OCI-LY7 (cell line): ENCODE results near the gene COL4A3. TPM values are rescaled to one million over a fixed set of nuclear protein-coding genes. Genes with fewer than 3 reads are reported as not detected.

Experiments used
- BruUV-seq: library from RNA; stranded (reverse); fragments of 400-500 nt; replicated peaks from 2 replicates; lab custom pipeline; 2021; lab: Mats Ljungman, UMichigan
- CTCF ChIA-PET: fragments of 300-600 bp; sonication (Branson Sonifier 250); formaldehyde crosslinking; loops from one replicate; lab custom pipeline; 2022; ENCODE audit warnings: antibody characterized with exemption; ENCODE audit not compliant: unreplicated experiment; lab: Charles Lee
- POLR2A ChIA-PET: fragments of 300-600 bp; sonication (Branson Sonifier 250); formaldehyde crosslinking; loops from one replicate; lab custom pipeline; 2022; ENCODE audit warnings: antibody characterized with exemption; lab: Charles Lee
- DNase-seq: peaks from one replicate; pipeline ENCODE4 v3.0.0-alpha.2; 2015; ENCODE audit warnings: low spot score
- H2AFZ ChIP-seq: fragments of 200-600 bp; sonication (generic), shearing (Covaris generic); 2 replicates; pipeline ENCODE4 v1.6.1; 2014; ENCODE audit warnings: mild to moderate bottlenecking, antibody characterized with exemption, low read length, moderate library complexity
- H3K27ac ChIP-seq: fragments of 200-600 bp; sonication (generic); 2 replicates; pipeline ENCODE4 v1.5.1; 2014; ENCODE audit warnings: mixed run types, low read depth, mild to moderate bottlenecking, moderate library complexity, low read length, inconsistent platforms; ENCODE audit not compliant: poor library complexity, severe bottlenecking
- H3K36me3 ChIP-seq: fragments of 200-600 bp; sonication (generic); 2 replicates; pipeline ENCODE4 v1.6.1; 2014; ENCODE audit warnings: mild to moderate bottlenecking, antibody characterized with exemption, low read length, moderate library complexity, mixed read lengths; ENCODE audit not compliant: insufficient read depth
- H3K4me1 ChIP-seq: fragments of 200-600 bp; sonication (generic); 2 replicates; pipeline ENCODE4 v1.5.1; 2014; ENCODE audit warnings: mild to moderate bottlenecking, low read length; ENCODE audit not compliant: insufficient read depth, poor library complexity, severe bottlenecking
- H3K4me2 ChIP-seq: fragments of 200-600 bp; sonication (generic); 2 replicates; pipeline ENCODE4 v1.6.1; 2014; ENCODE audit warnings: mild to moderate bottlenecking, low read length
- H3K4me3 ChIP-seq: fragments of 200-600 bp; sonication (generic); 2 replicates; pipeline ENCODE4 v1.5.1; 2014; ENCODE audit warnings: mild to moderate bottlenecking, low read depth, low read length; ENCODE audit not compliant: poor library complexity, severe bottlenecking
- H3K79me2 ChIP-seq: fragments of 200-600 bp; sonication (generic); 2 replicates; pipeline ENCODE4 v1.6.1; 2016; ENCODE audit warnings: low read depth, mild to moderate bottlenecking, low read length, moderate library complexity, mixed read lengths; ENCODE audit not compliant: insufficient read depth
- H3K9me2 ChIP-seq: fragments of 200-600 bp; sonication (generic); 2 replicates; pipeline ENCODE4 v1.6.1; 2016; ENCODE audit warnings: mild to moderate bottlenecking, low read length, mixed read lengths; ENCODE audit not compliant: insufficient read depth
- H3K9me3 ChIP-seq: fragments of 200-600 bp; sonication (generic); 2 replicates; pipeline ENCODE4 v1.6.1; 2014; ENCODE audit warnings: mild to moderate bottlenecking, mixed run types, low read length, mixed read lengths
- H4K20me1 ChIP-seq: fragments of 200-600 bp; sonication (generic); 2 replicates; pipeline ENCODE4 v1.6.1; 2014; ENCODE audit warnings: mild to moderate bottlenecking, antibody characterized with exemption, low read length, moderate library complexity, mixed read lengths; ENCODE audit not compliant: insufficient read depth
- CTCF ChIP-seq: fragments of 200-600 bp; sonication (generic); conservative IDR thresholded peaks from 2 replicates; pipeline ENCODE4 v1.5.1; 2014; ENCODE audit warnings: mild to moderate bottlenecking, antibody characterized with exemption, low read length, moderate library complexity, mixed read lengths
- EZH2phosphoT487 ChIP-seq: fragments of 200-600 bp; sonication (generic); IDR thresholded peaks from 2 replicates; pipeline ENCODE4 v1.6.1; 2018; ENCODE audit warnings: low read depth, borderline replicate concordance, mild to moderate bottlenecking, mixed run types, antibody characterized with exemption, low read length, moderate library complexity, mixed read lengths
- intact Hi-C: fragments of 100-400 bp; cut with micrococcal nuclease; formaldehyde crosslinking; loops from one replicate; pipeline ENCODE4 v1.10.0; 2022; ENCODE audit not compliant: unreplicated experiment
- total RNA-seq, 2 experiments: library from RNA; depleted of rRNA in 1 of 2; stranded (reverse); fragments of >200 nt in 1 of 2; shearing (Covaris generic) in 1 of 2; gene quantifications; 2 replicates each; pipeline ENCODE4 v1.2.3, GENCODE V29; 2014 to 2022

The COL4A3 gene
- total RNA-seq, 2 experiments from 2014 or later = 0.06 to 10.9 TPM

GRCh38 chr2:227301523-227301922, 137.1 kb downstream of the COL4A3 start:
- ChIA-PET POLR2A (no interaction called here), CTCF (no interaction called here)
- no TSS peak for BruUV-seq
- no peaks in the 10 kb centered on the region for H3K36me3 ChIP-seq
- no peak overlapping the region for H3K27ac ChIP-seq
- H3K4me3 ChIP-seq = no peak overlapping the region
- intact Hi-C loops = no loop called here
- no peaks in the 10 kb centered on the region for H3K79me2 ChIP-seq
- TF ChIP-seq EZH2phosphoT487 (no peak), CTCF (no peak)
- no peaks in the 10 kb centered on the region; the same call in 1 of the 2 replicates for H3K9me2 ChIP-seq
- no peaks in the 10 kb centered on the region for H3K9me3 ChIP-seq
- no peaks in the 10 kb centered on the region for H3K4me1 ChIP-seq
- DNase-seq = no peak
- no peak overlapping the region for H2AFZ ChIP-seq
- no peak overlapping the region for H3K4me2 ChIP-seq
- no peaks in the 10 kb centered on the region for H4K20me1 ChIP-seq

GRCh38 chr2:227308784-227309183, 144.4 kb downstream of the COL4A3 start:
- TF ChIP-seq CTCF (no peak), EZH2phosphoT487 (no peak)
- Histone ChIP-seq H2AFZ (no peak overlapping the region), H3K9me3 (no peaks in the 10 kb centered on the region), H3K27ac (no peak overlapping the region), H4K20me1 (no peaks in the 10 kb centered on the region), H3K36me3 (no peaks in the 10 kb centered on the region), H3K4me3 (no peak overlapping the region), H3K4me1 (no peaks in the 10 kb centered on the region), H3K9me2 (no peaks in the 10 kb centered on the region), H3K4me2 (no peak overlapping the region), H3K79me2 (no peaks in the 10 kb centered on the region)
- DNase-seq = no peak
- ChIA-PET POLR2A (no interaction called here), CTCF (no interaction called here)
- BruUV-seq = no TSS peak
- intact Hi-C loops = no loop called here

GRCh38 chr2:227310756-227311110, 146.3 kb downstream of the COL4A3 start:
- no peak for TF ChIP-seq EZH2phosphoT487
- no peak for TF ChIP-seq CTCF

More at GRCh38 chr2:227310756-227311110, 146.3 kb downstream of the COL4A3 start:
- Histone ChIP-seq H3K36me3 (no peaks in the 10 kb centered on the region), H3K27ac (no peak overlapping the region), H3K9me3 (no peaks in the 10 kb centered on the region), H4K20me1 (no peaks in the 10 kb centered on the region), H2AFZ (no peak overlapping the region), H3K4me3 (no peak overlapping the region), H3K4me1 (no peaks in the 10 kb centered on the region), H3K4me2 (no peak overlapping the region), H3K79me2 (no peaks in the 10 kb centered on the region), H3K9me2 (no peaks in the 10 kb centered on the region)
- ChIA-PET POLR2A (no interaction called here), CTCF (no interaction called here)
- no TSS peak for BruUV-seq
- no peak for DNase-seq
- intact Hi-C loops = no loop called here
